ENCODE measurements around the gene STIMATE.

Gene STIMATE

GRCh38 chr3:52897130-52898122 is at the start of gene STIMATE:
Gene STIMATE, minus strand, starts transcription at chr3:52897548. Its CDS starts 98 bp downstream, at chr3:52897450.
- peak; percentile 96 for DNase-seq (ENCODE audit: low spot score)

GRCh38 chr3:52939600-52939999 is 42.3 kb upstream of the STIMATE start:
- no peak for DNase-seq (ENCODE audit: low spot score)

GRCh38 chr3:52934630-52935530 is 37.5 kb upstream of the STIMATE start:
- peak; percentile 67 for DNase-seq (ENCODE audit: low spot score)

GRCh38 chr3:52931889-52932288 is 34.5 kb upstream of the STIMATE start:
- DNase-seq (ENCODE audit: low spot score), result no peak

GRCh38 chr3:52931328-52931727 is 34.0 kb upstream of the STIMATE start:
- DNase-seq (ENCODE audit: low spot score), result no peak

GRCh38 chr3:52930748-52931147 is 33.4 kb upstream of the STIMATE start:
- no peak for DNase-seq (ENCODE audit: low spot score)

GRCh38 chr3:52926554-52926953 is 29.2 kb upstream of the STIMATE start:
- DNase-seq (ENCODE audit: low spot score), result no peak

- no peak for DNase-seq (ENCODE audit: low spot score)
Observed at GRCh38 chr3:52925405-52926313, 28.3 kb upstream of the STIMATE start.

- no peak for DNase-seq (ENCODE audit: low spot score)
Observed at GRCh38 chr3:52923963-52924362, 26.6 kb upstream of the STIMATE start.

- DNase-seq (ENCODE audit: low spot score), result no peak
Observed at GRCh38 chr3:52920841-52921240, 23.5 kb upstream of the STIMATE start.

GRCh38 chr3:52917044-52917443 is 19.7 kb upstream of the STIMATE start:
- DNase-seq (ENCODE audit: low spot score), result no peak

- no peak for DNase-seq (ENCODE audit: low spot score)
Observed at GRCh38 chr3:52915294-52915693, 17.9 kb upstream of the STIMATE start.

GRCh38 chr3:52912885-52913731 is 15.8 kb upstream of the STIMATE start:
- DNase-seq (ENCODE audit: low spot score), result no peak

- no peak for DNase-seq (ENCODE audit: low spot score)
Observed at GRCh38 chr3:52910823-52911222, 13.5 kb upstream of the STIMATE start.

- no peak for DNase-seq (ENCODE audit: low spot score)
Observed at GRCh38 chr3:52907497-52907896, 10.1 kb upstream of the STIMATE start.

GRCh38 chr3:52904552-52904951 is 7.2 kb upstream of the STIMATE start:
- no peak for DNase-seq (ENCODE audit: low spot score)

GRCh38 chr3:52904000-52904399 is 6.7 kb upstream of the STIMATE start:
- no peak for DNase-seq (ENCODE audit: low spot score)

- DNase-seq (ENCODE audit: low spot score), result peak; percentile 34
Observed at GRCh38 chr3:52896613-52897012, 735 bp downstream of the STIMATE start.

- no peak for DNase-seq (ENCODE audit: low spot score)
Observed at GRCh38 chr3:52896151-52896550, 1.2 kb downstream of the STIMATE start.

GRCh38 chr3:52895418-52895817 is 1.9 kb downstream of the STIMATE start:
- no peak for DNase-seq (ENCODE audit: low spot score)

GRCh38 chr3:52894756-52895155 is 2.6 kb downstream of the STIMATE start:
- DNase-seq (ENCODE audit: low spot score), result no peak
